Stomach (tissue), 4 donors: Measurements from ENCODE around the gene ARMC6.

Experiments used
- CTCF ChIP-seq, 7 experiments: fragments of 450-650 bp in 4 of 7; fragments of 200-600 bp in 3 of 7; sonication (generic) in 3 of 7; IDR thresholded peaks; one replicate each; pipeline ENCODE4 v1.5.1; 2016 to 2019; ENCODE audit warnings: antibody characterized with exemption in 7 of 7, control low read depth in 2 of 7, mild to moderate bottlenecking in 1 of 7
- EP300 ChIP-seq: sonication (generic); formaldehyde crosslinking; IDR thresholded peaks from one replicate; pipeline ENCODE4 v1.6.1; 2017; ENCODE audit warnings: antibody characterized with exemption
- POLR2A ChIP-seq, 4 donors: fragments of 450-650 bp; IDR thresholded peaks; one replicate each; pipeline ENCODE4 v1.6.1; 2016; ENCODE audit warnings: antibody characterized with exemption in 4 of 4, control low read depth in 2 of 4, mild to moderate bottlenecking in 1 of 4, moderate library complexity in 1 of 4
- POLR2AphosphoS5 ChIP-seq, 3 donors: sonication (generic); formaldehyde crosslinking; IDR thresholded peaks; one replicate each; pipeline ENCODE4 v1.6.1; 2016; ENCODE audit warnings: antibody characterized with exemption in 3 of 3

GRCh38 chr19:19074196-19074882 lies 40.9 kb downstream of the ARMC6 start:
- no peak for TF ChIP-seq CTCF (IDR thresholded peaks at IDR 0.05)
- no peak for TF ChIP-seq EP300
- no peak for TF ChIP-seq POLR2A (IDR thresholded peaks at IDR 0.05)
- TF ChIP-seq POLR2AphosphoS5 (IDR thresholded peaks at IDR 0.05): no peak
